ENCODE data around the gene ZNF682.

DNA sequence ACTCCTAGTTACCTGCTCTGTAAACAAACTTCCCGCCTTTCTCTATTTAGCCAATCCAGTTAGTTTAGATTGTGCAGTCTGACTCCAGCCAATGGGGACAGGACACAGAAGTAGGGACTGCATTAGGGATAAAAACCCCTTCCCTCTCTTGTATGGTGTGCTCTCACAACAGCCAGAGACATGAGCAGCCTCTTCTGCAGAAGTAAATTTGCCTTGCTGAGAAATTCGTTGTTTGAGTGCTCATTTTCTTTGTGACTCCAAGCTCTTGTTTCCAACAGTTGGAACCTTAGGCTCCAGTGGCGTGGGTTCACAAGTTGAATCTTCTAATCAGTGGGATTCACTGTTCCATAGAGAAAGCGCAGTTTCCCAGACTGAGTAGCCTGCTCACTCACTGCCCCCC, 72.4 kb downstream of the ZNF682 start:
- TF ChIP-seq SIN3A (IDR thresholded peaks at IDR 0.05; ENCODE audit: borderline replicate concordance, insufficient read depth, low read length) (no peak), TAF1 (IDR thresholded peaks at IDR 0.05; ENCODE audit: borderline replicate concordance, insufficient read depth, low read length) (no peak)
- TF ChIP-seq, protein P1, sequence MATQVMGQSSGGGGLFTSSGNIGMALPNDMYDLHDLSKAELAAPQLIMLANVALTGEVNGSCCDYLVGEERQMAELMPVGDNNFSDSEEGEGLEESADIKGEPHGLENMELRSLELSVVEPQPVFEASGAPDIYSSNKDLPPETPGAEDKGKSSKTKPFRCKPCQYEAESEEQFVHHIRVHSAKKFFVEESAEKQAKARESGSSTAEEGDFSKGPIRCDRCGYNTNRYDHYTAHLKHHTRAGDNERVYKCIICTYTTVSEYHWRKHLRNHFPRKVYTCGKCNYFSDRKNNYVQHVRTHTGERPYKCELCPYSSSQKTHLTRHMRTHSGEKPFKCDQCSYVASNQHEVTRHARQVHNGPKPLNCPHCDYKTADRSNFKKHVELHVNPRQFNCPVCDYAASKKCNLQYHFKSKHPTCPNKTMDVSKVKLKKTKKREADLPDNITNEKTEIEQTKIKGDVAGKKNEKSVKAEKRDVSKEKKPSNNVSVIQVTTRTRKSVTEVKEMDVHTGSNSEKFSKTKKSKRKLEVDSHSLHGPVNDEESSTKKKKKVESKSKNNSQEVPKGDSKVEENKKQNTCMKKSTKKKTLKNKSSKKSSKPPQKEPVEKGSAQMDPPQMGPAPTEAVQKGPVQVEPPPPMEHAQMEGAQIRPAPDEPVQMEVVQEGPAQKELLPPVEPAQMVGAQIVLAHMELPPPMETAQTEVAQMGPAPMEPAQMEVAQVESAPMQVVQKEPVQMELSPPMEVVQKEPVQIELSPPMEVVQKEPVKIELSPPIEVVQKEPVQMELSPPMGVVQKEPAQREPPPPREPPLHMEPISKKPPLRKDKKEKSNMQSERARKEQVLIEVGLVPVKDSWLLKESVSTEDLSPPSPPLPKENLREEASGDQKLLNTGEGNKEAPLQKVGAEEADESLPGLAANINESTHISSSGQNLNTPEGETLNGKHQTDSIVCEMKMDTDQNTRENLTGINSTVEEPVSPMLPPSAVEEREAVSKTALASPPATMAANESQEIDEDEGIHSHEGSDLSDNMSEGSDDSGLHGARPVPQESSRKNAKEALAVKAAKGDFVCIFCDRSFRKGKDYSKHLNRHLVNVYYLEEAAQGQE (IDR thresholded peaks at IDR 0.05; ENCODE audit: insufficient read depth in 1 of 2, low read depth in 2 of 2, low read length in 2 of 2), result no peak

Measured in PFSK-1 (cell line).